Mammary epithelial cell (primary cell): Measurements from ENCODE around the gene MRO.

Experiments
- CTCF ChIP-seq, 2 donors: IDR thresholded peaks in 1 of 2; conservative IDR thresholded peaks in 1 of 2; 2 replicates each; pipeline ENCODE4 v1.5.1; 2011 to 2012; ENCODE audit warnings: inconsistent platforms in 2 of 2, low read length in 2 of 2, mild to moderate bottlenecking in 2 of 2, control low read depth in 1 of 2, low read depth in 1 of 2; ENCODE audit not compliant: insufficient read depth in 1 of 2; ENCODE audit errors: extremely low read depth in 1 of 2
- EZH2 ChIP-seq: IDR thresholded peaks from 2 replicates; pipeline ENCODE4 v1.6.1; 2012; ENCODE audit warnings: low read length, inconsistent platforms, borderline replicate concordance

GRCh38 chr18:50753311-50753710 lies 66.5 kb downstream of the MRO start:
- no peak for TF ChIP-seq CTCF (conservative IDR thresholded peaks at IDR 0.05 in 1 of 2, IDR thresholded peaks at IDR 0.05 in 1 of 2; ENCODE audit: extremely low read depth in 1 of 2, insufficient read depth in 1 of 2, low read depth in 1 of 2, low read length in 2 of 2)
- TF ChIP-seq EZH2: no peak
